Endothelial cell (in vitro differentiated cells): ENCODE data around the gene MTMR10. TPM values are rescaled to one million over a fixed set of nuclear protein-coding genes. Genes with fewer than 3 reads are reported as not detected.

ENCODE experiments used
- DNase-seq: peaks from one replicate; pipeline ENCODE4 v3.0.0; 2021; ENCODE audit warnings: low spot score
- H3K27ac Mint-ChIP-seq: one replicate; pipeline ENCODE4 v1.8.0; 2021; ENCODE audit warnings: mixed read lengths, inconsistent platforms; ENCODE audit not compliant: unreplicated experiment
- H3K27me3 Mint-ChIP-seq: one replicate; pipeline ENCODE4 v1.8.0; 2021; ENCODE audit warnings: mild to moderate bottlenecking, moderate library complexity, mixed read lengths, inconsistent platforms; ENCODE audit not compliant: unreplicated experiment
- H3K36me3 Mint-ChIP-seq: one replicate; pipeline ENCODE4 v1.8.0; 2021; ENCODE audit warnings: mild to moderate bottlenecking, low read depth, mixed read lengths, inconsistent platforms; ENCODE audit not compliant: unreplicated experiment
- H3K4me1 Mint-ChIP-seq: one replicate; pipeline ENCODE4 v1.8.0; 2021; ENCODE audit warnings: mild to moderate bottlenecking, mixed read lengths, inconsistent platforms; ENCODE audit not compliant: unreplicated experiment
- H3K4me3 Mint-ChIP-seq: one replicate; pipeline ENCODE4 v1.8.0; 2021; ENCODE audit warnings: mild to moderate bottlenecking, mixed read lengths, inconsistent platforms; ENCODE audit not compliant: unreplicated experiment
- H3K9me3 Mint-ChIP-seq: one replicate; pipeline ENCODE4 v1.8.0; 2021; ENCODE audit warnings: mixed read lengths, inconsistent platforms; ENCODE audit not compliant: unreplicated experiment
- total RNA-seq: library from RNA; stranded (reverse); fragmentation: NEBNext Ultra II Directional; extraction: Animal tissue kit (Norgen Biotek cat#: 25700); gene quantifications from one replicate; pipeline ENCODE4 v1.2.1, GENCODE V29; 2021; ENCODE audit not compliant: unreplicated experiment
- TF ChIP-seq, protein P1 (sequence below): fragments of 200-600 bp; sonication (generic); IDR thresholded peaks from one replicate; pipeline ENCODE4 v1.5.0; 2021; ENCODE audit warnings: antibody characterized with exemption; ENCODE audit not compliant: unreplicated experiment

Gene MTMR10
- total RNA-seq, 1 donor from 2014 or later, result 15.1 TPM

DNA sequence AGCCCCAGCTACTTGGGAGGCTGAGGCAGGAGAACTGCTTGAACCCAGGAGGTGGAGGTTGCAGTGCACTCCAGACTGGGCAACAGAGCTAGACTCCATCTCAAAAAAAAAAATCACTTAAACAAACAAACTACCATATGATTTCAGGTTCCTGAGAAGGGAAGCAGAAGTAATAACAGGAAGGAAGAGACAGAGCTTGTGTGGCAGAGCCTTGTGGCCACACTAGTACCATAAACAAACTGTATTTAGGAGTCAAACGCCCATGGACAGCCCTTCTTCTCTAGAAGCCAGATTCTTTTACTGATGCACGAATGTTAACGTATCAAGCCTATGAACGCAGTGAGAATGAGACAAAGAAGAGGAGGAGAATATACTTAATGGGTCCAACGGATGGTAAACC, 12.0 kb downstream of the MTMR10 start:
- no peaks in the 10 kb centered on the region for H3K9me3 Mint-ChIP-seq
- no peak overlapping the region for H3K27ac Mint-ChIP-seq
- H3K4me3 Mint-ChIP-seq, result no peak overlapping the region
- peaks cover 4% of the 10 kb centered on the region for H3K27me3 Mint-ChIP-seq
- no peaks in the 10 kb centered on the region for H3K36me3 Mint-ChIP-seq
- TF ChIP-seq, protein P1, sequence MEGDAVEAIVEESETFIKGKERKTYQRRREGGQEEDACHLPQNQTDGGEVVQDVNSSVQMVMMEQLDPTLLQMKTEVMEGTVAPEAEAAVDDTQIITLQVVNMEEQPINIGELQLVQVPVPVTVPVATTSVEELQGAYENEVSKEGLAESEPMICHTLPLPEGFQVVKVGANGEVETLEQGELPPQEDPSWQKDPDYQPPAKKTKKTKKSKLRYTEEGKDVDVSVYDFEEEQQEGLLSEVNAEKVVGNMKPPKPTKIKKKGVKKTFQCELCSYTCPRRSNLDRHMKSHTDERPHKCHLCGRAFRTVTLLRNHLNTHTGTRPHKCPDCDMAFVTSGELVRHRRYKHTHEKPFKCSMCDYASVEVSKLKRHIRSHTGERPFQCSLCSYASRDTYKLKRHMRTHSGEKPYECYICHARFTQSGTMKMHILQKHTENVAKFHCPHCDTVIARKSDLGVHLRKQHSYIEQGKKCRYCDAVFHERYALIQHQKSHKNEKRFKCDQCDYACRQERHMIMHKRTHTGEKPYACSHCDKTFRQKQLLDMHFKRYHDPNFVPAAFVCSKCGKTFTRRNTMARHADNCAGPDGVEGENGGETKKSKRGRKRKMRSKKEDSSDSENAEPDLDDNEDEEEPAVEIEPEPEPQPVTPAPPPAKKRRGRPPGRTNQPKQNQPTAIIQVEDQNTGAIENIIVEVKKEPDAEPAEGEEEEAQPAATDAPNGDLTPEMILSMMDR, result no peak
- H3K4me1 Mint-ChIP-seq, result peaks cover 3% of the 10 kb centered on the region
- DNase-seq, result no peak

GRCh38 chr15:30978328-30978727, 13.1 kb downstream of the MTMR10 start:
- no peak overlapping the region for H3K27ac Mint-ChIP-seq
- no peak for DNase-seq
- peaks cover 3% of the 10 kb centered on the region for H3K36me3 Mint-ChIP-seq
- H3K4me1 Mint-ChIP-seq, result peaks cover 3% of the 10 kb centered on the region
- no peak overlapping the region for H3K4me3 Mint-ChIP-seq
- TF ChIP-seq, protein P1, result no peak
- no peaks in the 10 kb centered on the region for H3K9me3 Mint-ChIP-seq
- H3K27me3 Mint-ChIP-seq, result no peaks in the 10 kb centered on the region

GRCh38 chr15:30974112-30974511, 17.3 kb downstream of the MTMR10 start:
- H3K27ac Mint-ChIP-seq, result no peak overlapping the region

GRCh38 chr15:30973379-30973778, 18.0 kb downstream of the MTMR10 start:
- Mint-ChIP-seq H3K9me3 (no peaks in the 10 kb centered on the region), H3K4me3 (no peak overlapping the region), H3K27ac (no peak overlapping the region), H3K27me3 (no peaks in the 10 kb centered on the region), H3K36me3 (peaks cover 3% of the 10 kb centered on the region), H3K4me1 (no peaks in the 10 kb centered on the region)
- TF ChIP-seq, protein P1, result no peak
- DNase-seq, result no peak

More at GRCh38 chr15:30974112-30974511, 17.3 kb downstream of the MTMR10 start:
- Mint-ChIP-seq H3K9me3 (no peaks in the 10 kb centered on the region), H3K4me1 (no peaks in the 10 kb centered on the region), H3K4me3 (no peak overlapping the region), H3K27me3 (no peaks in the 10 kb centered on the region), H3K36me3 (peaks cover 3% of the 10 kb centered on the region)
- TF ChIP-seq, protein P1, result no peak
- no peak for DNase-seq

DNA sequence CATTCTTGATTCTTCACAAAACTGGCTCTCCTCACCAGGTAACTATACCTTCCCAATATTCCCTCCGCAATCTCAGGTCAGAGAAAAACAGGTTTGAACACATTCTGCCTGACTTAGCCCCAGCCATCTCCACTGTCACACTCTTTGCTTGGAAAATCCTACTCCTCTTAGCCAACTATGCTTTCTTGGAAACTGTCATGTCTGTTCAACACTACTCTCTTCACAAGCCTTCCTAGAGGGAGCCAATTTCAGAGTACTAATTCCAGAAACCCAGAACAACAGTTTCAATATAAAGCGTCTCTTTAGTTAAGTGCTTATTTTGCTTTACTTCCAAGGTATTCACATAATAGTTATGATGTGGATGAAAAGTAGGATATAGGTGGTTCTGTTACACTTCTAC, 21.7 kb downstream of the MTMR10 start:
- H3K27ac Mint-ChIP-seq, result no peak overlapping the region
- no peak overlapping the region for H3K4me3 Mint-ChIP-seq
- H3K27me3 Mint-ChIP-seq, result no peaks in the 10 kb centered on the region
- no peaks in the 10 kb centered on the region for H3K9me3 Mint-ChIP-seq
- peaks cover 3% of the 10 kb centered on the region for H3K36me3 Mint-ChIP-seq
- DNase-seq, result no peak
- TF ChIP-seq, protein P1, result no peak
- H3K4me1 Mint-ChIP-seq, result no peaks in the 10 kb centered on the region
